Keratinocyte (primary cell): Measurements from ENCODE around the gene RPL4. TPM values are rescaled to one million over a fixed set of nuclear protein-coding genes. Genes with fewer than 3 reads are reported as not detected.

ENCODE experiments used
- DNase-seq: peaks from one replicate; pipeline ENCODE4 v3.0.0-alpha.2; 2011; ENCODE audit warnings: low read depth, missing footprints, low spot score
- FAIRE-seq: peaks from 2 replicates; lab custom pipeline; 2011; peaks lifted over from hg19 to GRCh38; lab: Jason Lieb, UNC
- H2AFZ ChIP-seq: 2 replicates; pipeline ENCODE4 v1.6.0; 2012; ENCODE audit warnings: low read length, control low read depth, inconsistent platforms; ENCODE audit not compliant: control insufficient read depth
- H3K27ac ChIP-seq: 2 replicates; pipeline ENCODE4 v1.5.1; 2011; ENCODE audit warnings: low read length; ENCODE audit not compliant: control insufficient read depth, insufficient read depth
- H3K27me3 ChIP-seq: 3 replicates; pipeline ENCODE4 v1.6.0; 2011; ENCODE audit warnings: low read length; ENCODE audit not compliant: control insufficient read depth, insufficient read depth; ENCODE audit errors: extremely low read depth
- H3K36me3 ChIP-seq, 2 experiments: 2 replicates in 1 of 2; 3 replicates in 1 of 2; pipeline ENCODE4 v1.5.1; 2011; ENCODE audit warnings: low read length in 2 of 2, mild to moderate bottlenecking in 1 of 2; ENCODE audit not compliant: control insufficient read depth in 2 of 2, insufficient read depth in 2 of 2; ENCODE audit errors: extremely low read depth in 1 of 2
- H3K4me1 ChIP-seq: 3 replicates; pipeline ENCODE4 v1.5.1; 2011; ENCODE audit warnings: low read length; ENCODE audit not compliant: control insufficient read depth, insufficient read depth; ENCODE audit errors: extremely low read depth
- H3K4me2 ChIP-seq: 3 replicates; pipeline ENCODE4 v1.6.0; 2011; ENCODE audit warnings: low read depth, low read length; ENCODE audit not compliant: control insufficient read depth, insufficient read depth; ENCODE audit errors: extremely low read depth
- H3K4me3 ChIP-seq, 3 experiments: fragments of 200-600 bp in 1 of 3; sonication (generic) in 1 of 3; 2 replicates in 2 of 3; 3 replicates in 1 of 3; pipeline ENCODE4 v1.5.1; 2011 to 2016; ENCODE audit warnings: low read length in 3 of 3, mild to moderate bottlenecking in 3 of 3, control low read depth in 2 of 3, inconsistent platforms in 1 of 3, low read depth in 1 of 3, mixed read lengths in 1 of 3, mixed run types in 1 of 3, moderate library complexity in 1 of 3; ENCODE audit not compliant: control insufficient read depth in 2 of 3, insufficient read depth in 2 of 3; ENCODE audit errors: extremely low read depth in 1 of 3
- H3K79me2 ChIP-seq: 2 replicates; pipeline ENCODE4 v1.6.0; 2012; ENCODE audit warnings: low read length; ENCODE audit not compliant: control insufficient read depth, insufficient read depth
- H3K9ac ChIP-seq: 3 replicates; pipeline ENCODE4 v1.6.0; 2011; ENCODE audit warnings: low read length; ENCODE audit not compliant: control insufficient read depth, insufficient read depth; ENCODE audit errors: extremely low read depth
- H3K9me1 ChIP-seq: 3 replicates; pipeline ENCODE4 v1.6.0; 2011; ENCODE audit warnings: low read length; ENCODE audit not compliant: control insufficient read depth, insufficient read depth; ENCODE audit errors: extremely low read depth
- H3K9me3 ChIP-seq: 2 replicates; pipeline ENCODE4 v1.5.1; 2012; ENCODE audit warnings: low read depth, low read length; ENCODE audit not compliant: control insufficient read depth
- H4K20me1 ChIP-seq: 3 replicates; pipeline ENCODE4 v1.6.0; 2011; ENCODE audit warnings: low read length; ENCODE audit not compliant: control insufficient read depth, insufficient read depth; ENCODE audit errors: extremely low read depth
- EZH2 ChIP-seq: IDR thresholded peaks from one replicate; pipeline ENCODE4 v1.6.1; 2012; ENCODE audit warnings: inconsistent platforms, mild to moderate bottlenecking, low read length, moderate library complexity
- dilution Hi-C: fragments of 300-500 bp; cut with MboI; formaldehyde crosslinking; loops from one replicate; pipeline ENCODE4 v1.7.0; 2020; ENCODE audit warnings: low sequenced_read_pairs; ENCODE audit not compliant: extremely low pct_ligation_motif_present
- polyA plus RNA-seq, 5 experiments: library from polyadenylated mRNA; depleted of rRNA in 3 of 5; stranded (reverse) in 3 of 5; stranded (forward) in 1 of 5; unstranded in 1 of 5; fragments of >200 nt; gene quantifications; 1 replicate in 1 of 5; 2 replicates in 3 of 5; 3 replicates in 1 of 5; pipeline versions ENCODE4 v1.2.1 to v1.2.3, GENCODE V29; 2011 to 2012; ENCODE audit warnings: missing spikeins in 2 of 5, low read depth in 1 of 5, low replicate concordance in 1 of 5
- TF ChIP-seq, protein P1 (sequence below), 3 experiments: IDR thresholded peaks in 1 of 3; conservative IDR thresholded peaks in 1 of 3; optimal IDR thresholded peaks in 1 of 3; 2 replicates in 2 of 3; 3 replicates in 1 of 3; pipeline versions ENCODE3 to v1.5.1; 2011; ENCODE audit warnings: low read length in 3 of 3, mild to moderate bottlenecking in 3 of 3, moderate library complexity in 2 of 3, control low read depth in 1 of 3, inconsistent platforms in 1 of 3; ENCODE audit not compliant: insufficient read depth in 2 of 3; ENCODE audit errors: extremely low read depth in 1 of 3

Gene RPL4
- polyA plus RNA-seq, 1 donor (not counting 4 experiments of a cell fraction or from before 2014, with no cell fraction given) = 4,989 TPM

DNA sequence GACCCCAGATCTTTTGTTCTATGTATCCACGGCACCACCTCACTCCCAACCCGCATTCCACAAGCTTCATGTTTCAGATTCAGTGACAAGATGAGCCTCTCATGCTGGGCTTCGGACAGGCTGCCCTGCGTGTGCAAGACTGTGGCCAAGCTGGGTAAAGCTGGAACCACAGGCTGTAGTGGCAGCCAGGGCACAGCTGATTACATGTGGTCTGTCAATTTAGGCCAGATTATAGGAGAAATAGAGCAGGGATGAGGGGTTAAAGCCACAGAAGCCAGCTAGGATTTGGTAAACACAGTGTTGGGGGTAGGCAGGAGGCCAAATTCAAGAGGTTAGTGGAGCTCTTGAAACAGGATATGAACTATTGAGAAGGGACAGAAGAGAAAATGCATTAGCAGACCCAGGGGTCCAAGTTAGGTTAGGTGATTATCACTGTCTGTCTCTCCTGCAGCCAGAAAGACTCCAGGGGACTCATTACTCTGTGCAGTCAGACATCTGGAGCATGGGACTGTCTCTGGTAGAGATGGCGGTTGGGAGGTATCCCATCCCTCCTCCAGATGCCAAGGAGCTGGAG lies 20.0 kb downstream of the RPL4 start:
- H2AFZ ChIP-seq = no peak overlapping the region
- no peaks in the 10 kb centered on the region for H3K27me3 ChIP-seq
- H3K27ac ChIP-seq = no peak overlapping the region
- H3K4me2 ChIP-seq = no peak overlapping the region
- no peak for DNase-seq
- TF ChIP-seq, protein P1, sequence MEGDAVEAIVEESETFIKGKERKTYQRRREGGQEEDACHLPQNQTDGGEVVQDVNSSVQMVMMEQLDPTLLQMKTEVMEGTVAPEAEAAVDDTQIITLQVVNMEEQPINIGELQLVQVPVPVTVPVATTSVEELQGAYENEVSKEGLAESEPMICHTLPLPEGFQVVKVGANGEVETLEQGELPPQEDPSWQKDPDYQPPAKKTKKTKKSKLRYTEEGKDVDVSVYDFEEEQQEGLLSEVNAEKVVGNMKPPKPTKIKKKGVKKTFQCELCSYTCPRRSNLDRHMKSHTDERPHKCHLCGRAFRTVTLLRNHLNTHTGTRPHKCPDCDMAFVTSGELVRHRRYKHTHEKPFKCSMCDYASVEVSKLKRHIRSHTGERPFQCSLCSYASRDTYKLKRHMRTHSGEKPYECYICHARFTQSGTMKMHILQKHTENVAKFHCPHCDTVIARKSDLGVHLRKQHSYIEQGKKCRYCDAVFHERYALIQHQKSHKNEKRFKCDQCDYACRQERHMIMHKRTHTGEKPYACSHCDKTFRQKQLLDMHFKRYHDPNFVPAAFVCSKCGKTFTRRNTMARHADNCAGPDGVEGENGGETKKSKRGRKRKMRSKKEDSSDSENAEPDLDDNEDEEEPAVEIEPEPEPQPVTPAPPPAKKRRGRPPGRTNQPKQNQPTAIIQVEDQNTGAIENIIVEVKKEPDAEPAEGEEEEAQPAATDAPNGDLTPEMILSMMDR (optimal IDR thresholded peaks at IDR 0.05 in 1 of 3, IDR thresholded peaks at IDR 0.05 in 1 of 3, conservative IDR thresholded peaks at IDR 0.05 in 1 of 3; ENCODE audit: extremely low read depth in 1 of 3, insufficient read depth in 2 of 3, low read length in 3 of 3) = no peak
- no peak for TF ChIP-seq EZH2
- H3K4me3 ChIP-seq = no peak overlapping the region
- FAIRE-seq = no peak
- no peak overlapping the region for H3K9ac ChIP-seq
- dilution Hi-C loops = no loop called here
- H3K79me2 ChIP-seq = peaks cover 21% of the 10 kb centered on the region
- no peaks in the 10 kb centered on the region for H3K9me3 ChIP-seq
- H3K4me1 ChIP-seq = peaks cover 20% of the 10 kb centered on the region
- H4K20me1 ChIP-seq = peaks cover 5% of the 10 kb centered on the region
- H3K36me3 ChIP-seq = peaks cover 19 to 54% of the 10 kb centered on the region in 2 experiments
- no peaks in the 10 kb centered on the region for H3K9me1 ChIP-seq

DNA sequence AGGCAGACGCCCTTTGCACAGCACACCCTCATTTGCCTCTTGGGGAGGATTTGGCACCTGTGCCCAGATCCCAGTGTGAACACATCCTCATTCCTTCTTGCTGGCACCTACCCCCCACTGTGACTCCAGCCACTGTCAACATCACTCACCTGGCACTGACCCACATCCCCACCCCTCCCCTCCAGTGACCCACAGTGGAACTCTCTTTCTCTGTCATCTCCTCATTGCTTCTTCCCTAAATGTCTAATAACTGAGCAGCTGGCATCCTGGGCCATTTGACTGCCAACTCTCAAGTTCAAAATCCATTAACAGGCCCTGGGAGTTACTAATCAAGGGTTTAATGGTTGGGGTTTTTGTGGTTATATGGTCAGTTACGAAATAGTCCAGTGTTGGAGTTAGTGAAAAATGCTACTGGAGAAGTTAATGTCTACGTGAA lies 21.5 kb downstream of the RPL4 start:
- H3K4me1 ChIP-seq = peaks cover 23% of the 10 kb centered on the region
- no peaks in the 10 kb centered on the region for H3K9me3 ChIP-seq
- H4K20me1 ChIP-seq = peaks cover 5% of the 10 kb centered on the region
- no peak overlapping the region for H3K4me2 ChIP-seq
- H3K9ac ChIP-seq = no peak overlapping the region
- FAIRE-seq = no peak
- H2AFZ ChIP-seq = no peak overlapping the region
- no peak for DNase-seq
- peaks cover 18 to 44% of the 10 kb centered on the region in 2 experiments for H3K36me3 ChIP-seq
- H3K4me3 ChIP-seq = no peak overlapping the region
- H3K79me2 ChIP-seq = peaks cover 23% of the 10 kb centered on the region
- H3K27me3 ChIP-seq = no peaks in the 10 kb centered on the region
- no peak overlapping the region for H3K27ac ChIP-seq
- H3K9me1 ChIP-seq = no peaks in the 10 kb centered on the region
- no peak for TF ChIP-seq EZH2
- TF ChIP-seq, protein P1 (optimal IDR thresholded peaks at IDR 0.05 in 1 of 3, IDR thresholded peaks at IDR 0.05 in 1 of 3, conservative IDR thresholded peaks at IDR 0.05 in 1 of 3; ENCODE audit: extremely low read depth in 1 of 3, insufficient read depth in 2 of 3, low read length in 3 of 3) = no peak
- dilution Hi-C loops = no loop called here
